DOHH2 (cell line): ENCODE data around the gene SLC49A4.

Experiments
- CTCF ChIP-seq: fragments of 200-600 bp; sonication (generic); IDR thresholded peaks from one replicate; pipeline ENCODE4 v1.5.1; 2014; ENCODE audit warnings: antibody characterized with exemption, mild to moderate bottlenecking, low read depth, low read length; ENCODE audit not compliant: poor library complexity, severe bottlenecking
- EZH2phosphoT487 ChIP-seq: fragments of 200-600 bp; sonication (generic); IDR thresholded peaks from 2 replicates; pipeline ENCODE4 v1.6.1; 2017; ENCODE audit warnings: borderline replicate concordance, mild to moderate bottlenecking, antibody characterized with exemption, low read length, moderate library complexity, mixed read lengths

GRCh38 chr3:122913539-122914100, 118.8 kb downstream of the SLC49A4 start:
- TF ChIP-seq CTCF (no peak), EZH2phosphoT487 (no peak)
